Loucy (cell line): ENCODE measurements around the gene METTL4.

Experiments used
- EZH2phosphoT487 ChIP-seq: fragments of 200-600 bp; IDR thresholded peaks from 2 replicates; pipeline ENCODE4 v1.6.1; 2018; ENCODE audit warnings: antibody characterized with exemption, mild to moderate bottlenecking, moderate library complexity, borderline replicate concordance
- TF ChIP-seq, protein P1 (sequence below): fragments of 200-600 bp; sonication (generic); conservative IDR thresholded peaks from 2 replicates; pipeline ENCODE4 v1.5.1; 2014; ENCODE audit warnings: mild to moderate bottlenecking, antibody characterized with exemption, low read length

DNA sequence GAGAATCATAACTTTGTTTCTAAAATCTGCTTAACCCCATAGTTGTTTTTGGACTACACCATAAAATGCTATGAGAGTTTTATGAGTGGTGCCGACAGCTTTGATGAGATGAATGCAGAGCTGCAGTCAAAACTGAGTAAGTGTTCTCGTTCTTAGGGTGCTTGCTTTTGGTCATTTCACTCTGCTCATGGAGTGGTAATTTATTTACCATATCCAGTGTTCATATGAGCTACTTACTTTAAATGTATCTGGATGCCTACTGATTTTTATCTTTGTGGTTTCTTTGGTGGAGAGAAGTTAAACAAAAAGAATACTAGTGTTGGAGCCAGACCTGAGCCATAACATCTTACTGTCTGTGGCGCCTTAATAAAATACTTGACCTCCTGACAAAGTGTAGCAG is 16.5 kb upstream of the METTL4 start:
- TF ChIP-seq, protein P1, sequence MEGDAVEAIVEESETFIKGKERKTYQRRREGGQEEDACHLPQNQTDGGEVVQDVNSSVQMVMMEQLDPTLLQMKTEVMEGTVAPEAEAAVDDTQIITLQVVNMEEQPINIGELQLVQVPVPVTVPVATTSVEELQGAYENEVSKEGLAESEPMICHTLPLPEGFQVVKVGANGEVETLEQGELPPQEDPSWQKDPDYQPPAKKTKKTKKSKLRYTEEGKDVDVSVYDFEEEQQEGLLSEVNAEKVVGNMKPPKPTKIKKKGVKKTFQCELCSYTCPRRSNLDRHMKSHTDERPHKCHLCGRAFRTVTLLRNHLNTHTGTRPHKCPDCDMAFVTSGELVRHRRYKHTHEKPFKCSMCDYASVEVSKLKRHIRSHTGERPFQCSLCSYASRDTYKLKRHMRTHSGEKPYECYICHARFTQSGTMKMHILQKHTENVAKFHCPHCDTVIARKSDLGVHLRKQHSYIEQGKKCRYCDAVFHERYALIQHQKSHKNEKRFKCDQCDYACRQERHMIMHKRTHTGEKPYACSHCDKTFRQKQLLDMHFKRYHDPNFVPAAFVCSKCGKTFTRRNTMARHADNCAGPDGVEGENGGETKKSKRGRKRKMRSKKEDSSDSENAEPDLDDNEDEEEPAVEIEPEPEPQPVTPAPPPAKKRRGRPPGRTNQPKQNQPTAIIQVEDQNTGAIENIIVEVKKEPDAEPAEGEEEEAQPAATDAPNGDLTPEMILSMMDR: no peak
- no peak for TF ChIP-seq EZH2phosphoT487
